Measurements from ENCODE around the gene SCFD2. TPM values are rescaled to one million over a fixed set of nuclear protein-coding genes. Genes with fewer than 3 reads are reported as not detected.

SCFD2 gene
- total and polyA plus RNA-seq, 10 of the 15 experiments (the other 5 are each of a cell fraction or from before 2014, with no cell fraction given): 4.8 to 37.6 (median 24.9) TPM

DNA sequence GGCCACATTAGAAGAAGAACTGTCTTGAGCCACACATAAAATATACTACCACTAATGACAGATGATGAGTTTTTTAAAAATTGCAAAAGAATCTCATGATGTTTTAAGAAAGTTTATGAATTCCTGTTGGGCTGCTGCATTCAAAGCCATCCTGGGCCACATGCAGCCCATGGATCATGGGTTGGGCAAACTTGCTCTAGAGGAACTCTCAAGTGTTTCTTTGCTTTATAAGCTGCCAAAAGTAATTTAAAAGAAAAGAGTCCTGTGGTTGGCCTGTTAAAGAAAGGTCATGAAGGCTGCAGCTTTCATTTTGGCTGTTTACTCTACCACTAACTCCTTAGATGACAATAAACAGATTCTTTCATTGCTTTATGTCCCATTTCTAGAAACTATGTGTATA lies 218.2 kb downstream of the SCFD2 start (continued):
- TF ChIP-seq, protein P1, sequence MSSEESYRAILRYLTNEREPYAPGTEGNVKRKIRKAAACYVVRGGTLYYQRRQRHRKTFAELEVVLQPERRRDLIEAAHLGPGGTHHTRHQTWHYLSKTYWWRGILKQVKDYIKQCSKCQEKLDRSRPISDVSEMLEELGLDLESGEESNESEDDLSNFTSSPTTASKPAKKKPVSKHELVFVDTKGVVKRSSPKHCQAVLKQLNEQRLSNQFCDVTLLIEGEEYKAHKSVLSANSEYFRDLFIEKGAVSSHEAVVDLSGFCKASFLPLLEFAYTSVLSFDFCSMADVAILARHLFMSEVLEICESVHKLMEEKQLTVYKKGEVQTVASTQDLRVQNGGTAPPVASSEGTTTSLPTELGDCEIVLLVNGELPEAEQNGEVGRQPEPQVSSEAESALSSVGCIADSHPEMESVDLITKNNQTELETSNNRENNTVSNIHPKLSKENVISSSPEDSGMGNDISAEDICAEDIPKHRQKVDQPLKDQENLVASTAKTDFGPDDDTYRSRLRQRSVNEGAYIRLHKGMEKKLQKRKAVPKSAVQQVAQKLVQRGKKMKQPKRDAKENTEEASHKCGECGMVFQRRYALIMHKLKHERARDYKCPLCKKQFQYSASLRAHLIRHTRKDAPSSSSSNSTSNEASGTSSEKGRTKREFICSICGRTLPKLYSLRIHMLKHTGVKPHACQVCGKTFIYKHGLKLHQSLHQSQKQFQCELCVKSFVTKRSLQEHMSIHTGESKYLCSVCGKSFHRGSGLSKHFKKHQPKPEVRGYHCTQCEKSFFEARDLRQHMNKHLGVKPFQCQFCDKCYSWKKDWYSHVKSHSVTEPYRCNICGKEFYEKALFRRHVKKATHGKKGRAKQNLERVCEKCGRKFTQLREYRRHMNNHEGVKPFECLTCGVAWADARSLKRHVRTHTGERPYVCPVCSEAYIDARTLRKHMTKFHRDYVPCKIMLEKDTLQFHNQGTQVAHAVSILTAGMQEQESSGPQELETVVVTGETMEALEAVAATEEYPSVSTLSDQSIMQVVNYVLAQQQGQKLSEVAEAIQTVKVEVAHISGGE (CRISPR knock-in tag; IDR thresholded peaks at IDR 0.05): no peak
- no peak for TF ChIP-seq EED (IDR thresholded peaks at IDR 0.05; ENCODE audit: low read depth)

DNA sequence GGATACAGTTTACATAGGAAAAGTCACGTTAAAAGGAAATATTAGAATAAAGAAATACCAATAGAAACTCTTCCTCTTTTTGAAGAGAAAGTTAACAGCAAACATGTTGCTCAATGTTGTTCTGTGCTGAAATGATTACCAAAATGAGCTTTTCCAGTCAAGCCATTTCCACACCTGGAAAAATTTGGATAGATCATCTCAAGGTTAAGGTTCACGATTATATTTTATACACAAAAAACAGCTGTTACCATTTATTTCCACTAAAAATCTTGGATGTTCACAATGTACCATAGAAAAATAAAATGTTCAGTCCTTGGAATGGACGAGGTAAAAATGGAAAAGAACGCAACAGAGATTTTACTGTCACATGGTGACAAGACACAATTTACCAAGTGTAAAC lies 218.7 kb downstream of the SCFD2 start:
- ChIA-PET SMC1A (ENCODE audit: uncharacterized antibody, unreplicated experiment) (interaction anchor here (1.0 kb wide), 1 partner anchor 9 kb away, joined by 3 read pairs; no protein-coding TSS in a partner anchor), POLR2A (interaction anchor here (0.5 kb wide), 1 partner anchor 50 kb away, joined by 3 read pairs; no protein-coding TSS in a partner anchor), CTCF (no interaction called here), RAD21 (ENCODE audit: unreplicated experiment) (no interaction called here)
- ATAC-seq (no peak), DNase-seq (ENCODE audit: low read depth, low spot score) (no peak), FAIRE-seq (no peak)
- Histone ChIP-seq H3K27ac (ENCODE audit: control insufficient read depth, insufficient read depth) (no peak overlapping the region), H3K4me2 (ENCODE audit: control insufficient read depth, insufficient read depth) (no peak overlapping the region), H3K4me1 (ENCODE audit: control insufficient read depth, insufficient read depth, low read length) (no peaks in the 10 kb centered on the region), H2AFZ (ENCODE audit: control insufficient read depth, low read depth, low read length) (no peak overlapping the region), H4K20me1 (ENCODE audit: control insufficient read depth, insufficient read depth) (no peaks in the 10 kb centered on the region), H3K79me2 (ENCODE audit: control insufficient read depth, insufficient read depth, low read length) (no peaks in the 10 kb centered on the region), H3K36me3 (ENCODE audit: control insufficient read depth in 2 of 2, insufficient read depth in 2 of 2, low read length in 1 of 2) (peaks cover 0 to 3% of the 10 kb centered on the region in 2 experiments; a peak in 3 of 4 replicates), H3K9me3 (replicated peaks; ENCODE audit: control insufficient read depth, insufficient read depth, low read length) (no peaks in the 10 kb centered on the region; the same call in 2 of the 3 replicates), H3K4me3 (no peak overlapping the region), H3K27me3 (replicated peaks in 1 of 2; ENCODE audit: control insufficient read depth in 2 of 2, insufficient read depth in 2 of 2, low read length in 1 of 2) (no peaks in the 10 kb centered on the region), H3K9ac (ENCODE audit: control insufficient read depth, insufficient read depth, low read length) (no peak overlapping the region)
- BruUV-seq (replicated peaks): no TSS peak
- intact Hi-C loops (cut with micrococcal nuclease; ENCODE audit: unreplicated experiment): no loop called here
- in situ Hi-C loops (cut with MboI): no loop called here
- WGBS (ENCODE audit: insufficient coverage, insufficient replicate concordance, low lambda C conversion rate, missing lambda C conversion rate): 88% methylated on average over 4 of the region's 4 CpGs
- TF ChIP-seq NFIC (IDR thresholded peaks at IDR 0.05; ENCODE audit: low read depth, low read length): no peak
